ENCODE measurements around the gene PTPA.

The PTPA gene

DNA sequence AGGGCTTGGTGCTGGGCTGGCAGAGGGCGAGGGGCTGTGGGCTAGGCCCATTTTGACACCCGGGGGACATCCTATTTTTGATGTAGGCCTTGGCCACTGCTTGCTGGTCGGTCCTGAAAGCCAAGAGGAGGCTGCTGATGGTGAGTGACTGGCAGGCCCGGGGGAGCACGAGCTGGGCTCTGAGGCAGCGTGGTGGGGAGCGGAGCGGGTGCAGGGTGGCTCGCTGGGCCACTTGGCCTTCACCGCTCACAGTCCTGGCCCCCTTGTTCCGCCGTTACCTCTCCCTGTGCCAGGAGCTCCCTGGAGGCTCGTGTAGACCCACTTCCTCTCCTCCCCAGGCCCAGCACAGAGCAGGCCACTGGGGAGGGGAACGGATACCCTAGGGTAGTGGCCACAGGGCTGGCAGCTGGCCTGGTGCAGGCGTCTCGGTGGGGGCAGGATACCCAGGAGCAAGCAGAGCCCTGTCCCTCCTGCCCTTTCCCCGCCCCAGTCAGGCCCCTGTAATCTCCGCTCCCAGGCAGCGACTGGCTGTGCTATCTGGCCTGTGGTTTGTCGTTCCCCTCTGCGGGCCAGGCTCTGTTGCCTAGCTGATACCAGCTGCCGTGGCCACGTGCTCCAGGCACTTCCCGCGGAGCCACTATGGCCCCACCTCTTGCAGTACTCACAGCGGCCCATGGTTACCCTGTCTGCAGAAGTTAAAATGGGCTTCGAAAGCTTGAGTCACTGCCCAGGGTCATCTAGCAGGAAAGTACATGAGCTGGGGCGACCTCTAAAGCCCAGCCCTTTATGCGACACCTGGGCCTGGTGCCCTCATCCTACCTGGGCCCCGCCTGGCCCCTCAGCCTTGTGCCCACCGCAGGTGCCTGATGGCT lies 42.0 kb upstream of the PTPA start:
- Histone ChIP-seq H3K9ac (ENCODE audit: low read depth, low read length, poor library complexity) (no peak overlapping the region), H2BK5ac (ENCODE audit: low read length) (no peak overlapping the region), H2BK15ac (ENCODE audit: low read length) (no peak overlapping the region), H2BK12ac (ENCODE audit: low read length) (no peak overlapping the region), H3K79me1 (ENCODE audit: low read depth, low read length) (no peaks in the 10 kb centered on the region), H2AFZ (ENCODE audit: low read length) (no peak overlapping the region), H3K23ac (ENCODE audit: low read depth, low read length, poor library complexity) (peak overlapping the region; percentile 93), H4K8ac (ENCODE audit: low read depth, low read length) (no peak overlapping the region), H3K18ac (ENCODE audit: low read length) (peak overlapping the region; percentile 41), H3K4me3 (ENCODE audit: low read length in 2 of 2) (no peak overlapping the region), H3K27ac (replicated peaks; ENCODE audit: low read length) (no peak overlapping the region), H2BK120ac (ENCODE audit: low read depth, low read length) (no peak overlapping the region), H2AK5ac (ENCODE audit: low read depth, low read length) (no peak overlapping the region), H3K9me3 (replicated peaks in 1 of 2; ENCODE audit: control insufficient read depth in 2 of 2, insufficient read depth in 1 of 2, low read depth in 1 of 2, low read length in 2 of 2) (no peaks in the 10 kb centered on the region), H3K36me3 (replicated peaks in 1 of 2; ENCODE audit: control insufficient read depth in 2 of 2, insufficient read depth in 2 of 2, low read length in 2 of 2) (peaks cover 33 to 57% of the 10 kb centered on the region in 2 donors), H3K27me3 (ENCODE audit: control insufficient read depth in 3 of 3, insufficient read depth in 3 of 3, low read depth in 1 of 3, low read length in 3 of 3) (no peaks in the 10 kb centered on the region), H3K4ac (ENCODE audit: low read length) (no peak overlapping the region), H3K14ac (ENCODE audit: low read length) (no peak overlapping the region), H3K4me2 (ENCODE audit: insufficient read depth, low read length, poor library complexity, severe bottlenecking) (no peak overlapping the region), H4K91ac (ENCODE audit: low read depth, low read length, poor library complexity) (no peak overlapping the region), H3K4me1 (ENCODE audit: control insufficient read depth in 2 of 2, insufficient read depth in 1 of 2, low read depth in 1 of 2, low read length in 2 of 2) (peaks cover 0 to 3% of the 10 kb centered on the region in 2 donors)
- DNase-seq (ENCODE audit: low spot score) = no peak
- whole genome bisulfite sequencing, 2 donors (ENCODE audit: extremely low coverage in 2 of 2, insufficient read length in 2 of 2, insufficient replicate concordance in 1 of 2) = no CpG with 5 or more reads among the region's 31 CpGs

DNA sequence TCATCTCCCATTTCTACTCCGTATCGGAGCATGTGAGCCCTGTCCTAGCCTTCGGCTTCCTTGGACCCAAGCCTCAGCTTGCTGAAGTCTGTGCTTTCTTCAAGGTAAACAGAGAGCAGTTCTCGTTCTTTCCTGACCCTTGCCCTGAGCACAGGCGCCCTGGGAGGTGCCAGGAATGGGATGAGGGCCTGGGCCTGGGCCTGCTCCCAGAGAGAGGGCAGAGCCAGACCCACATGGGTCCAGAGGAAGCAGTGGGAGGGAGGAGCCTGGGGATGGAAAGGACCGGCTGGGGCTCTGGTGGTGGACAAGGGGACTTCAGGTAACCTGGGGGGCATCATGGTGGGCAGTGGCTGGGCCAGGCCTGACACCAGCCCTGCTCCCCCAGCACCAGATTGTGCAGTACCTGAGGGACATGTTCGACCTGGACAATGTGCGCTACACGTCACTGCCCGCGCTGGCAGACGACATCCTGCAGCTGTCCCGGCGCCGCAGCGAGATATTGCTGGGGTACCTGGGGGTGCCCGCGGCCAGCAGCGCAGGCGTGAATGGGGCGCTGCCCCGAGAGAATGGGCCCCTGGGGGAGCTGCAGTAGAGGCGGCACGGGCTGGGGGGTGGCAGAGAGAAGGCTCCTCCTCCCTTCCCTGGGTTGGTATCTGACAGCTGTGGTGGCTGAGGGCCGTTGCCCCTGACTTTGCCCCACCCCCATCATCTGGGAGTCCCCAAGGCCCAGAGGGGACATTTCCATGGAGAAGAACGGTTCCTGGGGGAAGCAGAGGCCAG lies 41.2 kb upstream of the PTPA start:
- Histone ChIP-seq H3K4me2 (ENCODE audit: insufficient read depth, low read length, poor library complexity, severe bottlenecking) (no peak overlapping the region), H3K27me3 (ENCODE audit: control insufficient read depth in 3 of 3, insufficient read depth in 3 of 3, low read depth in 1 of 3, low read length in 3 of 3) (no peaks in the 10 kb centered on the region), H3K14ac (ENCODE audit: low read length) (no peak overlapping the region), H2BK12ac (ENCODE audit: low read length) (peak overlapping the region; percentile 22), H3K4me1 (ENCODE audit: control insufficient read depth in 2 of 2, insufficient read depth in 1 of 2, low read depth in 1 of 2, low read length in 2 of 2) (peaks cover 0 to 3% of the 10 kb centered on the region in 2 donors), H3K18ac (ENCODE audit: low read length) (no peak overlapping the region), H3K27ac (replicated peaks; ENCODE audit: low read length) (no peak overlapping the region), H3K36me3 (replicated peaks in 1 of 2; ENCODE audit: control insufficient read depth in 2 of 2, insufficient read depth in 2 of 2, low read length in 2 of 2) (peaks cover 32 to 51% of the 10 kb centered on the region in 2 donors), H2AK5ac (ENCODE audit: low read depth, low read length) (no peak overlapping the region), H3K23ac (ENCODE audit: low read depth, low read length, poor library complexity) (peak overlapping the region; percentile 43), H4K91ac (ENCODE audit: low read depth, low read length, poor library complexity) (no peak overlapping the region), H3K4ac (ENCODE audit: low read length) (no peak overlapping the region), H2BK15ac (ENCODE audit: low read length) (no peak overlapping the region), H3K9me3 (replicated peaks in 1 of 2; ENCODE audit: control insufficient read depth in 2 of 2, insufficient read depth in 1 of 2, low read depth in 1 of 2, low read length in 2 of 2) (no peaks in the 10 kb centered on the region), H3K79me1 (ENCODE audit: low read depth, low read length) (no peaks in the 10 kb centered on the region), H4K8ac (ENCODE audit: low read depth, low read length) (no peak overlapping the region), H3K9ac (ENCODE audit: low read depth, low read length, poor library complexity) (no peak overlapping the region), H2AFZ (ENCODE audit: low read length) (no peak overlapping the region), H2BK120ac (ENCODE audit: low read depth, low read length) (no peak overlapping the region), H3K4me3 (ENCODE audit: low read length in 2 of 2) (no peak overlapping the region), H2BK5ac (ENCODE audit: low read length) (no peak overlapping the region)
- WGBS, 2 donors (ENCODE audit: extremely low coverage in 2 of 2, insufficient read length in 2 of 2, insufficient replicate concordance in 1 of 2) = no CpG with 5 or more reads among the region's 26 CpGs
- DNase-seq (ENCODE audit: low spot score) = no peak

DNA sequence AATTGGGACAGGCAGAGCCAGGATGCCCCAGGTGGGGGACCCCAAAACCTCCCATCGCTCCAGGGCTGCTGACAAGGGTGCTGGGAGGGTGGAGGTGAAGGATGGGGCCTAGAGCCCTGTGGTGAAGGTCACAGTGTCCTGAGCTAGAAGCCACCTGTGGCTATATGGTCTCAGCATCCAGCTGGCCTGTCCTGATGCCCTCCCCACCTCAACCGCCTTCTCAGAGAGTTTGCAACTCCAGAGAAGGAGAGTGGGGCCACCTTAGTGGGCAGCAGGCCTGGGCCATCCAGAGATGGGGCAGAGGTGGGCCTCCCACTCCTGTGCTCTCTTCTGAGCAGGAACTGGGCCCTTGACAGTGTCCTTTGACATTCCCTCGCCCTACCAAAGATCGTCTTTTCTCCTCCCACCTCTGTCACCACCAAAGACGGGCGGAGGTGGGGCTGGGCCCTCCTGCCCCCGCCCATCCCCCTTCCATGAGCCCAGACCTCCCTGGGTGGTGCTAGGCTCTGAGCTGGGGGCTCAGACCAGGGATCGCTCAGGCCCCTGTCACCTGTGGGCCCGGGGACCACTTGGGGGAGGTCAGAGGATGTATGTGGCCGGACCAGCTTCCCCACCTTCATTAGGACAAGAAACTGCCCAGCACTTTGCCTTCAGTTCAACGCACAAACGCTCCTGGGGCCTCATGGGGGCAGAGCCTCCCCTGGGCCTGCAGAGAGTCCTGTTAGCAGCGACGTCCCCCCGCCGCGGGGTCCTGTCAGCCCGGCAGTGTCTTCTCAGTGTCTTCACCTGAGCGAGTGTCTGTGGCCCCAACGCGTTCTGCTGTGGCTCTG lies 40.3 kb upstream of the PTPA start:
- no peak overlapping the region for H2AFZ ChIP-seq (ENCODE audit: low read length)
- whole genome bisulfite sequencing, 2 donors (ENCODE audit: extremely low coverage in 2 of 2, insufficient read length in 2 of 2, insufficient replicate concordance in 1 of 2) = no CpG with 5 or more reads among the region's 21 CpGs
- no peak overlapping the region for H3K9ac ChIP-seq (ENCODE audit: low read depth, low read length, poor library complexity)
- peak overlapping the region; percentile 46 for H2AK5ac ChIP-seq (ENCODE audit: low read depth, low read length)
- H3K79me1 ChIP-seq (ENCODE audit: low read depth, low read length) = no peaks in the 10 kb centered on the region
- no peak overlapping the region for H3K4ac ChIP-seq (ENCODE audit: low read length)
- H3K23ac ChIP-seq (ENCODE audit: low read depth, low read length, poor library complexity) = no peak overlapping the region
- no peak overlapping the region for H3K4me3 ChIP-seq (ENCODE audit: low read length in 2 of 2)
- no peak overlapping the region for H2BK12ac ChIP-seq (ENCODE audit: low read length)
- no peak overlapping the region for H2BK15ac ChIP-seq (ENCODE audit: low read length)
- DNase-seq (ENCODE audit: low spot score) = no peak
- no peak overlapping the region for H3K27ac ChIP-seq (replicated peaks; ENCODE audit: low read length)
- H3K27me3 ChIP-seq (ENCODE audit: control insufficient read depth in 3 of 3, insufficient read depth in 3 of 3, low read depth in 1 of 3, low read length in 3 of 3) = no peaks in the 10 kb centered on the region
- no peak overlapping the region for H3K18ac ChIP-seq (ENCODE audit: low read length)
- no peaks in the 10 kb centered on the region for H3K9me3 ChIP-seq (replicated peaks in 1 of 2; ENCODE audit: control insufficient read depth in 2 of 2, insufficient read depth in 1 of 2, low read depth in 1 of 2, low read length in 2 of 2)
- H3K36me3 ChIP-seq (replicated peaks in 1 of 2; ENCODE audit: control insufficient read depth in 2 of 2, insufficient read depth in 2 of 2, low read length in 2 of 2) = peaks cover 25 to 43% of the 10 kb centered on the region in 2 donors
- no peak overlapping the region for H2BK120ac ChIP-seq (ENCODE audit: low read depth, low read length)
- no peak overlapping the region for H3K4me2 ChIP-seq (ENCODE audit: insufficient read depth, low read length, poor library complexity, severe bottlenecking)
- no peak overlapping the region for H4K91ac ChIP-seq (ENCODE audit: low read depth, low read length, poor library complexity)
- H3K4me1 ChIP-seq (ENCODE audit: control insufficient read depth in 2 of 2, insufficient read depth in 1 of 2, low read depth in 1 of 2, low read length in 2 of 2) = peaks cover 0 to 3% of the 10 kb centered on the region in 2 donors
- peak overlapping the region; percentile 43 for H4K8ac ChIP-seq (ENCODE audit: low read depth, low read length)
- H3K14ac ChIP-seq (ENCODE audit: low read length) = peak overlapping the region; percentile 17
- H2BK5ac ChIP-seq (ENCODE audit: low read length) = no peak overlapping the region
